HG03575 (cell line): ENCODE data around the gene GORASP1.
"Not testable (repeated sequence)": the region's sequence is repeated elsewhere in the genome, so short reads cannot be mapped to it uniquely, and the experiment has no call there.

Experiments used
- ATAC-seq: cut with Tn5 transposase; IDR thresholded peaks from one replicate; pipeline ENCODE4 v1.9.1; 2021; ENCODE audit not compliant: unreplicated experiment, insufficient number of reproducible peaks, low FRiP score; ENCODE audit errors: extremely low read depth

GORASP1 gene

DNA sequence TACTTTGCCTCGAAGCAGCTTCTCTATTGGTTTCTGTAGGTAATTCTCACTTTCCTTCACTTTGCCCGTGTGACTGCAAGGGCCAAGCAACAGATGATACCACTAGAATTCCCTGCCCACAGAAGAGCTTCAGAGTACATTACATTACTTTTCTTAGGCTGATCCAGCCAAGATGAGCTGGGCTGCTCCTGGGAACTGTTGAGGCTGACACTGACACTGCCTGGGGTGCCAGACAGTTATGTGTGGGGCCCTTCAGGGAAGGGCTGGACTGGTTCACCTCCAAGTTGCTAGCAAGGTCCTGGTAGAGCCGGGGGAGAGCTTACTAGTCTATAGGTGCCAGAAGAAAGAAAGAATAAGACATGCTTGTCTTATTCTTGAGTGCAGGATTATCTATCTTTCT is 19.0 kb downstream of the GORASP1 start:
- ATAC-seq: no peak

DNA sequence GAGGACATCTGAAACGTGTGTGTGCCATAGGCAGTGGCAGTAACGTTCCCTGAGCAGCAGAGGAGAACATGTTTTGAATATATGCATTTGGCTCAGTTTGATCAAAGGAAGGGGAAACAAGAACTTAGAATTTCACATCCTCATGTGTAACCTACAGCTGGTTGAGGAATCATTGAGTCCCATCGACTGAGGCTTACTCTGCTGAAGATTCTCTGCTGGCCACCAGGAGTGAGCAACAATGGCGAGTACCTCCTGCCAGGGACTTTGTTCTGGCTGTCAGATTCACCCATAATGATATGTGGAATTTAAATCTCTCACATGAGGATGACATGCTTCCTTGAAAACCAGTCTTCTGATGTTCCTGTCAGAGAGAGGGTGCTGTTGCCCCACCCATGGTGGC is 21.3 kb downstream of the GORASP1 start:
- ATAC-seq: no peak

DNA sequence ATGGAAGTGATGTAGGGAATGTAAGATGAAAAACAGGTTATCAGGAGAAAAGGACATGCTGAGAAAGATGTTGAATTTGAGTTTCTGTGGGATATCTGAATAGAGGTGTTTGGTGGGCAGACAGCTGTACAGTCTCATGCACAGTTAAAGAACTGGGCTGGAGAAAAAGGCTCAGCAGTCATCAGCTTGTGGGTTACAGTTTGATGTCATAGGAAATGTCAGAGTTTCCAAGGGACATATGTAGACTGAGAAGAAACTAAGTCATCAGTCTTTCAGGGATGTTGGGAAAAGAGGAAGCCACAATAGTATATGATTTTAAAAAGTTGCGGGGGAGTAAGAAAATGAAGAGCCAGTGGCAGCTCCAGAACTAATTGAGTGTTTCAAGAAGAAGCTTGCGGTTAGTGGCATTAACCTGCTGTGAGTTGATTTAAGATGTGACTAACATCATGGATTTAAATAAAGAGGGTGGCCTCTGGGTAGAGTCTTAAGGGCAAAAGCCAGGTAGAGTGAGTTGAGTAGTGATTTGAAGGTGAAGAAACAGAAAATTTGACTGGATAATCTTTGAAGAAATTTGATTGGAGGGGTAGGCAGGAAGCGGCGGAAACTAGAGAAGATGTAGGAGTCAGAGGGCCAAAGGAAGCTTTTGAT is 24.6 kb downstream of the GORASP1 start:
- no peak for ATAC-seq

DNA sequence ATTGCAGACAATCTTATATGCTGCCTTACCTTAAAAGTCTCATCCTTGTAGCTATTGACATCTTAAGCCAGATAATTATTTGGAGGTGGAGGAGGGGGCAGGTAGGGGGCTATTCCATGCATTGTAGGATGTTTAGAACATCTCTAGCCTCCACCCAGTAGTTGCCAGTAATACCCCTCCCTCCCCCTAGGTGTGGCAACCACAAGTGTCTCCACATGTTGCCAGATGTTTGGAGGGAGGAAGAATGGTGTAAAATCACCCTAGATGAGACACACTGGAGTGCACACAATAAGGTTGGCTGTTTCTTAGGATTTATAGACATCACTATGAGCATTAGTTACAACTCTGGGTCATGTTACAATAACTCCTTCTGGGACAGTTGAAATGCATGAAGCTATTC is 27.4 kb downstream of the GORASP1 start:
- no peak for ATAC-seq

DNA sequence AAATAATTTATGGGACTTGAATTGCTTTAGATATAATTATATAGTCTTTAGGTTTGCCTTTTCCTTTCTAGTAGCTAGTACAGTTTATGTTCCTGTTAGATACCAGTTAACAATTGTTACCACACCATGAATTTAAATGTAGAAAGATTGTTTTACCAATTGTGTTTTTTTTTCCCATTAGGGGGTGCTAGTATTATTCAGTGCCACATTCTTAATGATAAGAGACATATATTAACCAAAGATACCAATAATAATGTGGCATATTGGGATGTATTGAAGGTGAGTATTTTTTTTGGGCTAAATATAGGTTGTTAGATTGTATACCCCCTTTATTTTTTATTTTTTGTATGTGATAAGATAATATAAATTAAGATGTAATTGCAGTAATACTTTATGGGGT is 27.9 kb downstream of the GORASP1 start:
- no peak for ATAC-seq

DNA sequence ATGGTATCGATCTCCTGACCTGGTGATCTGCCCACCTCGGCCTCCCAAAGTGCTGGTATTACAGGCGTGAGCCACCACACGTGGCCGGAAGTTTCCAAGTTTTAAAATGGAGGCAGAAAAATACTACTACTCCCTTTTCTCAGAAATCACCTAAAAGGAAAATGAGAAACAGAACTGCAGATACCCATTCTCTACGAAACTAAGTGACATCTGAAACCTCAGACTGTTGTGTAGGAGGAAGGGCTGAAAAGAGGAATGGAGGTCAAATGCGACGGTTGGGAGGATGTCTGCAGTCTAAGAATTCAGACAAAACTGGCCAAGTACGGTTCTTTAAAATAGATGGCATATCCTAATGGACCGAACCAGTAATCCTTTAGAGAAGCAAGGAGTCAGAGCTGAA is 31.5 kb downstream of the GORASP1 start:
- ATAC-seq: no peak

DNA sequence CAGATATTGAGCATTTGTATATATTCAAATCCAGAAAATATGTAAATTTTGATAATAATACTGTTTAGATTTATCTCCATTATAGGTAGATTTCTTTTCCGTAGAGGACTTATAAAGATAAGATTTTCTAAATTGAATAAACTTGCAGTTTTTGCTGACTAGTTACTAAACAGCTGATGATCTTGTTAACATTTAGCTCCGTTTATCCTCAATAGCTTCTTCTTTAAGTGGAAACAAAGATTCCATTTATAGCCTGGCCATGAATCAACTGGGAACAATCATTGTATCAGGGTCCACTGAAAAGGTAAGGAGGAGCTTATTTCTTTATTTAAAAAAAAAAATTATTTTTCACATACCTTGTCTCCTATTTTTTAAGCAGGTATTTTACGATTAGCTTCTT is 38.9 kb downstream of the GORASP1 start:
- ATAC-seq: no peak

DNA sequence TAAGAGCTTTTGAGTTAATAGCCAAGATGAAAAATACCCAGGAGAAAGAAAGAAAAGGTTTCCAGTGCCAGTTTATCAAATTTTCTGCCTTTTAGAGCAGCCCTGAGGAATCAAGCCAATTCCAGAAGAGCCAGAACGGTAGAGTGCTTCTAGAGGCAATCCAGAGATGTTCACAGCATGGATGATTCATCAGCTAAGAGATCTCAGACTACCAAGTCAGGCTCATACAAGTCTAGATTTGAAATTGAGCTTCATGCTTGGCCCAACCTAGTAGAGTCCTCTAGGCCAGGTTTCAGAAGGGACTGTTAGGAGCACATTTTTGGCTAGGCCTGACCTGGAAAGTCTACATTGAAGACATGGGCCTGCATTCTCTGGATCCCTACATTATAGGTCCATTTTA is 40.1 kb downstream of the GORASP1 start:
- ATAC-seq: no peak

DNA sequence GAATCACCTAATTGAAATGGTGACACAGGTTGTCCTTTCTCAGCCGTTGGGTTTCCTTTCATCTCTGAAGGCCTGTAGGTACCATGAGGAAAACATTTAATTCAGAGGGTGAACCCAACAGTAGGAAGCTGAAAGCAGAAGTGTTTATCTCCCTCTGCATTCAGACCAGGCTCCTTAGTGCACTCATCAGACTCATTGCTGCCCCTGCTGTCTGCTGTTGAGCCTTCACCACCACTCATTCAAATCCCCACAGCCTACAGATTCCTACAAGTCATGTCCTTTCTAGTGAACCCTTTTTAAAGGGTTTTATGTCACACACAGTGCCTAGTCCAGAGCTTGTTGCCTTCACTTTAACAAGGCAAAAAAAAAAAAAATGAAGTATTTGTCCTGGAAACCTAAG is 42.2 kb downstream of the GORASP1 start:
- ATAC-seq: peak; percentile 89

DNA sequence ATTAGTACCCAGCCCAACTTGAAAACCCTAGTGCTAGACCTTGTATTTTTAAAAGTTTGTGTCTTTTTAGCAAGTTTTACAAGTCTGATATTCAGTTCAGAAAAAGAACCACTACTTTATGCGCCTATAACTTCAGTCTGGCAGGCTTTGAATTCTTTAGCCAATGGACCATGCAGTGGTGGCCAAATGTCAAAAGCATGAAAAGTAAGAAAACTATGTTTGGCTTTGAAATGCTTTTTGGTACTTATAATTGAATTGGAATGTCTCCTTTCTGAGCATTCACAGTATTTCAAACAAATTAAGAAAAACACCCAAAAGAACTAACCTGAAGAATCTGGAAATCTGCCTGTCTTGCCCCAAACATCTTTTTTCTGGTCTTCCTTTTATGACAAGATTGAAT is 42.8 kb downstream of the GORASP1 start:
- no peak for ATAC-seq

DNA sequence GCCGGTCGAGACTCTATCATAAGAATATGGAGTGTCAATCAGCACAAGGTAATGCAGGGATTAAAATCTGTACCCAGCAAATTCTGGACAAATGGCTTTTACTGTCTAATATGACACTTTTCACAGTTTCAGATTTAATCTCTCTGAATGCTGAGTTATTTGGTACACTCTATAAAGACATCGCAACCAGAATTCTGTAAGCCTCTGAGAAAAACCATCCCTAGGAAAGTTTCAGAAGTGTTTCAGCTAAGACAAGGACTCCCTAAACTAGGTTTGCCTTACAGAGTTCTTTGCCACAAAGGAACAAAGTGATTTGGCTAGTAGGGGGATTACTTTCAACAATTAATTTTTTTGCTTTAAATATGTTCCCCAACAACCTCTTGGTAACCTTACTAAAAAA is 44.3 kb downstream of the GORASP1 start:
- no peak for ATAC-seq

DNA sequence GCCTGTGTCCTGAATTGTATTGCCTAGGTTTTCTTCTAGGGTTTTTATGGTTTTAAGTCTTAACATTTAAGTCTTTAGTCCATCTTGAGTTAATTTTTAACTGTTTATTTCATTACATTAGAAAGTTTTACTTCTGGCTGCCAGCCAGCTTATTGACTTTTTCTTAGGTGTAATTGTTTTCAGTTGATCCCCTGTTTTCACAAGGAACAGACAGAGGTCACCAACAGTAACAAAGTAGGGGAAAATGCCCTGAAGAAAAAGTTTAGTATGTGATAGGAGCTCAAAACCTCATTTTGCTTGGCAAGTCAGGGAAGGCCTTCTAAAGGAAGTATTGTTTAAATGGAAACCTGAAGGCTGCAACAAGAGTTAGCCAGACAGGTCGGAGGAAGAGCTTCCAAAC is 45.2 kb downstream of the GORASP1 start:
- ATAC-seq: no peak

DNA sequence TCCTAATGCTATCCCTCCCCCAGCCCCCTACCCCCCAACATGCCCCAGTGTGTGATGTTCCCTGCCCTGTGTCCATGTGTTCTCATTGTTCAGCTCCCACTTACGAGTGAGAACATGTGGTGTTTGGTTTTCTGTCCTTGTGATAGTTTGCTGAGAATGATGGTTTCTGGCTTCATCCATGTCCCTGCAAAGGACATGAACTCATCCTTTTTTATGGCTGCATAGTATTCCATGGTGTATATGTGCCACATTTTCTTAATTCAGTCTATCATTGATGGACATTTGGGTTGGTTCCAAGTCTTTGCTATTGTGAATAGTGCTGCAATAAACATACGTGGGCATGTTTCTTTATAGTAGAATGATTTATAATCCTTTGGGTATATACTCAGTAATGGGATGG is 46.2 kb downstream of the GORASP1 start:
- ATAC-seq: not testable (repeated sequence)

DNA sequence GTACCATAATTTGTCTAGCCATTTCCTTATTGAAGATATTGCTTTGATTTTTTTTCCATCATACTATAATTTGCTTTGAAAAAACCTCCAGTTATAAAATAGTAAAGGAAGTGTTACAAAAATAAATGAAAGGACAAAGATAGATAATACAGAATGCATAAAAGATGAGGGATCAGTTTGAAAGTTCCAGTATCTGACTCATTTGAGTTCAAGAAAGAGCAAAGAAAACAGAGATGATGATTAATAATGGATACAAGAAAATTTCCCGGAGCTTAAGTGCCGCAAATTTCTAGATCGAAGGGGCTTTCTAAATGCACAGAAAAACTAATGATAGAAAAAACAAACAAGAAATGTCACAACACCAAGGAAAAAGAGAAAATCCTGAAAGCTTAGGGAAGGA is 51.3 kb downstream of the GORASP1 start:
- ATAC-seq: no peak

DNA sequence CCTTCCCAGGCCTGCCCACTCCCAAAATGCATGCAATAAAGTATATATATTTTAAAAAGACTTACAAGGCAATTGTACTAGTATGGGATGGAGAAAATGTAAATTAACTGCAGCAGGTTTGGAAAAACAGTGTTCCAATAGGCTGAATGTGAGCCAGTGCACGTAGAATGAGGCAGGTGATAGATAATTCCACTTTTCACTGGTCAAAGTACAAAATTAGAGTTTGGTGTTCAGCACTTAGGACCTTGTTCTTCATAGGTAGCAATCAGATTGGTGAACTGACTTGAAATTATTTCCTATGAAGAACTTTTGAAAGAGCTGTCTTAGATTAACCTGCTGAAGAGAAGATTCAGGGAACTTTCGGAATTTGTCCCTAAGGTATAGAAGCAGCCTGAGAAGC is 53.7 kb downstream of the GORASP1 start:
- no peak for ATAC-seq

DNA sequence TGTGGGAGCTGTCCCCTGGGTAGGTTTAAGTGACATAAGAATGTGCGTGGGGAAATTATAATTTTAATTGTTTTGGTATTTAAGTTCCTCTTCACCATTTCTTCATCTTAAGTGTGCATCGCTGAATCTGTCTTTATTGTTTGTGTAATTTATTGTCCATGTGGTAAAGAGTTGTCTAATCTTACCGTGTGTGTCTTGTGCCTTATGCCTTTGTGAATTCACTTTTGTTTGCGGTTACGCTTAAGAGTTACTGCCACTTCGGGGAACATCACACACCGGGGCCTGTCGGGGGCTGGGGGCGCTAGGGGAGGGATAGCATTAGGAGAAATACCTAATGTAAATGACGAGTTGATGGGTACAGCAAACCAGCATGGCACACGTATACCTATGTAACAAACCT is 54.8 kb downstream of the GORASP1 start:
- ATAC-seq: no peak

DNA sequence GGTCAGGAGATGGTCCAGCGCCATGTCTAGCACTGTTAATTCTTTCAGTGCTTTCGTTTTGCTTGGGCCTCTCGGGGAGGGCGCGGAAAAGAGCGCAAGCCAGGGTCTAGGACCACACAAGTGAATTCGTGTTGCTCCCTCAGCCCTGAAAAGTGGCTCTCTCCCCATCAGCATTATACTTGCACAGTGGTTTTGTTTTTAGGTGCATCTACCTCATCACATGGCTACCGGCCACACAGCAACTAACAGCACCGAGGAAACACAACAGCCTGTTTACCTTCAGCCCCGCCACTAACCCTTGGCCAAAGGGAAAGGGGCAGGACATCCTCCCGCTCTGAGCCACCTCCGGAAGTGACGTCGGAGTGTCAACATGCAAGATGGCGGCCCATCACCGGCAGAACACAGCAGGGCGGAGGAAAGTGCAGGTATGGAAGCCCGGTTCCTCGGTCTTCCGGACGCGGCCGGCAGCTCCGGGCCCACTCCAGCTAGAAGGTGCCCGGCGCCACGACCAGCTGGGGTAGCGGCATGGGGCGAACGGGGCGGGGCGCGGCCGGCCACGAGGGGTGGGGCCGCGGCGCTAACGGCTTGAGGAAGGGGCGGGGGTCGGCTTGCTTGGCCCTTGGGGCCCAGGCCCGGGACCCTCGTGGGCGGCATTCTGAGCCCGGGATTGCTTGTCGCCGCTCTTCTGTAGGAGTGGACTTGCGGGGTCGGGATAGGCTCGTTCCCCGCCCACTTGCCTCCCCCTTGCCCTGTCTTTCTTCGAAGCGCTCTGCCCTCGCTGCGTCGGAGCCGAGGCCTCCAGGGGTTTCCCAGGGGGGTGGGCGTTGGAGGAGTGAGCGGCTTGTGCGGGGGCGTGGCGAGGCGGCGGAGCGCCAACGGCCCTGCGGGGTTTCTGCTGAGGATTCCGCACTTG is 55.5 kb downstream of the GORASP1 start, which contains the start of the genes SCN11A and WDR48:
TSS of gene SCN11A (minus strand) at position 296 of the 913 bp plus-strand sequence. CDS start 101,582 bp downstream, outside the sequence.
TSS of gene WDR48 (plus strand) at position 368 of the 913 bp plus-strand sequence. CDS start at position 378, 10 bp downstream.
- ATAC-seq: peak; percentile 91

DNA sequence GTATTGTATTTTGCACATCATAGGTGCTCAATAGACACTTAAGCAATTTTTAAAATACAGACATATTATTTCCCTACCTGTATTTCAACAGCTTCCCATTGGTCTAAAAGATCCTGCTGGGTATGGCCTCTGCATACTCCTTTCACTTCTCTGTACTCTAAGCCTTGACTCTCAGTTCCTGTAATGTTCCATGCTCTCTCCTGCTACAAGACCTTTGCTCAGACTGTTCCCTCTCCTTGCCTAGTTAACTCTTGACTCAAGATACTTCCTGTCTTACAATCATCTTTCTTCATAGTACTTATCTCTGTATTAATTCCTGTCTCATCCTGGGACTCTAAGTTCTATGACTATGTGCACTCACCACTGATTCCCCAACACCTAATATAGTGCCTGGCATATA is 57.4 kb downstream of the GORASP1 start:
- ATAC-seq: no peak
